Activated naive CD8-positive, alpha-beta T cell (primary cell): ENCODE data around the gene C1orf56.

Experiments
- H3K27ac Mint-ChIP-seq: one replicate; pipeline ENCODE4 v1.8.0; 2021; ENCODE audit warnings: mixed read lengths
- H3K27me3 Mint-ChIP-seq: one replicate; pipeline ENCODE4 v1.8.0; 2021; ENCODE audit warnings: mixed read lengths
- H3K36me3 Mint-ChIP-seq: one replicate; pipeline ENCODE4 v1.8.0; 2021; ENCODE audit warnings: mixed read lengths
- H3K4me1 Mint-ChIP-seq: one replicate; pipeline ENCODE4 v1.8.0; 2021; ENCODE audit warnings: low read depth, mixed read lengths
- H3K4me3 Mint-ChIP-seq: one replicate; pipeline ENCODE4 v1.8.0; 2021; ENCODE audit warnings: mild to moderate bottlenecking, mixed read lengths
- H3K9me3 Mint-ChIP-seq: one replicate; pipeline ENCODE4 v1.8.0; 2021; ENCODE audit warnings: low read depth, mixed read lengths

C1orf56 gene

GRCh38 chr1:151048645-151049032 lies 1.1 kb downstream of the C1orf56 start:
- Mint-ChIP-seq H3K27ac (peak overlapping the region; percentile 85), H3K4me3 (peak overlapping the region; percentile 93), H3K9me3 (no peaks in the 10 kb centered on the region), H3K27me3 (no peaks in the 10 kb centered on the region), H3K36me3 (peaks cover 4% of the 10 kb centered on the region), H3K4me1 (peaks cover 70% of the 10 kb centered on the region)

DNA sequence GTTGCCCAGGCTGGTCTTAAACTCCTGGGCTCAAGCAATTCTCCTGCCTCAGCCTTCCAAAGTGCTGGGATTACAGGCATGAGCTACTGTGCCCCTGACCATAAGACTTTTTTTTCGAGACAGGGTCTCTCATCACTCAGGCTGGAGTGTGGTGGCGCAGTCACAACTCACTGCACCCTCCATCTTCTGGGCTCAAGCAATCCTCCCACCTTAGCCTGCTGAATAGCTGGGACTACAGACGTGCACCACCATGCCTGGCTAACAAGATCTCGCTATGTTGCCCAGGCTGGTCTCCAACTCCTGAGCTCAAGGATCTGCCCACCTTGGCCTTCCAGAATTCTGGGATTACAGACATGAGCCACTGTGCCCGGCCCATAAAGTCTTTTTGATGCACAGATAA lies 1.9 kb downstream of the C1orf56 start:
- H3K9me3 Mint-ChIP-seq, result no peaks in the 10 kb centered on the region
- peak overlapping the region; percentile 58 for H3K27ac Mint-ChIP-seq
- no peaks in the 10 kb centered on the region for H3K27me3 Mint-ChIP-seq
- peaks cover 4% of the 10 kb centered on the region for H3K36me3 Mint-ChIP-seq
- H3K4me1 Mint-ChIP-seq, result peaks cover 76% of the 10 kb centered on the region
- H3K4me3 Mint-ChIP-seq, result no peak overlapping the region

- H3K27me3 Mint-ChIP-seq, result no peaks in the 10 kb centered on the region
- peak overlapping the region; percentile 83 for H3K27ac Mint-ChIP-seq
- no peaks in the 10 kb centered on the region for H3K9me3 Mint-ChIP-seq
- H3K4me1 Mint-ChIP-seq, result peaks cover 83% of the 10 kb centered on the region
- no peak overlapping the region for H3K4me3 Mint-ChIP-seq
- peaks cover 8% of the 10 kb centered on the region for H3K36me3 Mint-ChIP-seq
These were observed 2.6 kb downstream of the C1orf56 start for GRCh38 chr1:151050051-151050688.

GRCh38 chr1:151051356-151052009 lies 3.9 kb downstream of the C1orf56 start:
- peaks cover 15% of the 10 kb centered on the region for H3K36me3 Mint-ChIP-seq
- H3K4me1 Mint-ChIP-seq, result peaks cover 87% of the 10 kb centered on the region
- H3K9me3 Mint-ChIP-seq, result no peaks in the 10 kb centered on the region
- H3K27ac Mint-ChIP-seq, result peak overlapping the region; percentile 96
- no peak overlapping the region for H3K4me3 Mint-ChIP-seq
- no peaks in the 10 kb centered on the region for H3K27me3 Mint-ChIP-seq

- Mint-ChIP-seq H3K27me3 (no peaks in the 10 kb centered on the region), H3K27ac (peak overlapping the region; percentile 96), H3K4me3 (peak overlapping the region; percentile 98), H3K36me3 (peaks cover 27% of the 10 kb centered on the region), H3K4me1 (peaks cover 77% of the 10 kb centered on the region), H3K9me3 (no peaks in the 10 kb centered on the region)
These were observed 7.5 kb downstream of the C1orf56 start for GRCh38 chr1:151054971-151055547.

- peaks cover 77% of the 10 kb centered on the region for H3K4me1 Mint-ChIP-seq
- H3K9me3 Mint-ChIP-seq, result no peaks in the 10 kb centered on the region
- peak overlapping the region; percentile 96 for H3K27ac Mint-ChIP-seq
- peak overlapping the region; percentile 98 for H3K4me3 Mint-ChIP-seq
- H3K36me3 Mint-ChIP-seq, result peaks cover 27% of the 10 kb centered on the region
- H3K27me3 Mint-ChIP-seq, result no peaks in the 10 kb centered on the region
These were observed 8.0 kb downstream of the C1orf56 start for GRCh38 chr1:151055581-151055980.

- no peaks in the 10 kb centered on the region for H3K9me3 Mint-ChIP-seq
- H3K36me3 Mint-ChIP-seq, result peaks cover 27% of the 10 kb centered on the region
- peaks cover 77% of the 10 kb centered on the region for H3K4me1 Mint-ChIP-seq
- H3K4me3 Mint-ChIP-seq, result peak overlapping the region; percentile 98
- no peaks in the 10 kb centered on the region for H3K27me3 Mint-ChIP-seq
- H3K27ac Mint-ChIP-seq, result peak overlapping the region; percentile 96
These were observed 8.6 kb downstream of the C1orf56 start for GRCh38 chr1:151056149-151056548.

GRCh38 chr1:151058692-151059091 lies 11.1 kb downstream of the C1orf56 start:
- H3K36me3 Mint-ChIP-seq, result peaks cover 23% of the 10 kb centered on the region
- peak overlapping the region; percentile 98 for H3K4me3 Mint-ChIP-seq
- H3K9me3 Mint-ChIP-seq, result no peaks in the 10 kb centered on the region
- peak overlapping the region; percentile 96 for H3K27ac Mint-ChIP-seq
- peaks cover 65% of the 10 kb centered on the region for H3K4me1 Mint-ChIP-seq
- H3K27me3 Mint-ChIP-seq, result no peaks in the 10 kb centered on the region

- Mint-ChIP-seq H3K4me3 (peak within 1 kb of the TSS; percentile 98), H3K9me3 (no peaks in the 10 kb centered on the region), H3K36me3 (peaks cover 23% of the 10 kb centered on the region), H3K27me3 (no peaks in the 10 kb centered on the region), H3K4me1 (peaks cover 59% of the 10 kb centered on the region), H3K27ac (peak within 1 kb of the TSS; percentile 96)
These were observed 11.8 kb downstream of the C1orf56 start, which contains the start of gene CDC42SE1 for GRCh38 chr1:151059109-151060006. CDC42SE1 (minus strand) TSS chr1:151059622; CDS start chr1:151055730, 3,892 bp downstream.

GRCh38 chr1:151060007-151060656 lies 12.6 kb downstream of the C1orf56 start, which contains the start of gene MLLT11:
MLLT11 (plus strand) TSS chr1:151060397; CDS start chr1:151067225, 6,828 bp downstream.
- H3K4me1 Mint-ChIP-seq, result peaks cover 52% of the 10 kb centered on the region
- H3K36me3 Mint-ChIP-seq, result peaks cover 19% of the 10 kb centered on the region

DNA sequence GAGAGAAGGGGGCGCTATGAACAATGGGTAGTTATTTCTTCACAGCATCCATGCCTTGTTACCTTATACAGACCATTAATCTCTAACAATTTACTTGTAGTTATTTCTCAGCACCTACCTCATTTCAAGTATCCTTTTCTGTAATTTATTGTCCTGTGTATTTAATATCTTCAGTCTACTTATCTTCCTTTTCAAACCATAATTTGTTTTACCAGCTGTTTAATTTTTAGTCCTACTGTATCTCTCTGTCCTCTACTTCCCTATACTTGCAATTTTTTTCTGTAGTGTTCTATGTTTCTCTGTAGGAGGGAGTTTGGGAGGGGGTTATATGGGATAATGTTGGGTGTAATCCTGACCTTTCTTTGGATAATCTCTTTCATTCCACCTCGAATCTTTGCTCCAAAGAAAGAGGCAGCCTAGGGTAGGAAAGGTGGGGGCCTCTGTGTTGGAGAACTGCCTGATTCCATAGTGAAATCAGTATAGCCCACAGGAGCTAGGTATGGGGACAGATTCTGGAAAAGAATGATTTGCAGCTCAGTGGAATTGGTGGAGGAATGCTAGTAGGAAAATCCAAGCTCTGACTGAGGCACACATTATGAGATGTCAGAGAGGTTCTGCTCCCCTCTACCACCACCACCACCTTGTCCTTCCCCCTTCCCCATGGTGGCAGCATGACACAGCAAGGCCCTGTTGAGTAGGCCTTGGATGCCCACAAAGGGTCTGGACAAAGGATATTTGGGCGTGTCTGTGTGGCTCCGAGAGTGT lies 13.3 kb downstream of the C1orf56 start:
- Mint-ChIP-seq H3K27me3 (no peaks in the 10 kb centered on the region), H3K36me3 (peaks cover 18% of the 10 kb centered on the region), H3K27ac (peak overlapping the region; percentile 96), H3K4me3 (peak overlapping the region; percentile 98), H3K9me3 (no peaks in the 10 kb centered on the region), H3K4me1 (peaks cover 45% of the 10 kb centered on the region)

More at GRCh38 chr1:151060007-151060656, 12.6 kb downstream of the C1orf56 start, which contains the start of gene MLLT11:
- Mint-ChIP-seq H3K27ac (peak within 1 kb of the TSS; percentile 96), H3K4me3 (peak within 1 kb of the TSS; percentile 98), H3K27me3 (no peaks in the 10 kb centered on the region), H3K9me3 (no peaks in the 10 kb centered on the region)

- peaks cover 10% of the 10 kb centered on the region for H3K36me3 Mint-ChIP-seq
- H3K4me1 Mint-ChIP-seq, result peaks cover 36% of the 10 kb centered on the region
- H3K4me3 Mint-ChIP-seq, result peak overlapping the region; percentile 2
- peak overlapping the region; percentile 47 for H3K27ac Mint-ChIP-seq
- no peaks in the 10 kb centered on the region for H3K9me3 Mint-ChIP-seq
- no peaks in the 10 kb centered on the region for H3K27me3 Mint-ChIP-seq
These were observed 14.2 kb downstream of the C1orf56 start for GRCh38 chr1:151061704-151062103.

- H3K4me3 Mint-ChIP-seq, result no peak overlapping the region
- no peaks in the 10 kb centered on the region for H3K9me3 Mint-ChIP-seq
- H3K27me3 Mint-ChIP-seq, result no peaks in the 10 kb centered on the region
- H3K36me3 Mint-ChIP-seq, result peaks cover 3% of the 10 kb centered on the region
- peaks cover 27% of the 10 kb centered on the region for H3K4me1 Mint-ChIP-seq
- no peak overlapping the region for H3K27ac Mint-ChIP-seq
These were observed 15.3 kb downstream of the C1orf56 start for GRCh38 chr1:151062741-151063371.
